ENCODE results near the gene PBXIP1.

PBXIP1 gene

DNA sequence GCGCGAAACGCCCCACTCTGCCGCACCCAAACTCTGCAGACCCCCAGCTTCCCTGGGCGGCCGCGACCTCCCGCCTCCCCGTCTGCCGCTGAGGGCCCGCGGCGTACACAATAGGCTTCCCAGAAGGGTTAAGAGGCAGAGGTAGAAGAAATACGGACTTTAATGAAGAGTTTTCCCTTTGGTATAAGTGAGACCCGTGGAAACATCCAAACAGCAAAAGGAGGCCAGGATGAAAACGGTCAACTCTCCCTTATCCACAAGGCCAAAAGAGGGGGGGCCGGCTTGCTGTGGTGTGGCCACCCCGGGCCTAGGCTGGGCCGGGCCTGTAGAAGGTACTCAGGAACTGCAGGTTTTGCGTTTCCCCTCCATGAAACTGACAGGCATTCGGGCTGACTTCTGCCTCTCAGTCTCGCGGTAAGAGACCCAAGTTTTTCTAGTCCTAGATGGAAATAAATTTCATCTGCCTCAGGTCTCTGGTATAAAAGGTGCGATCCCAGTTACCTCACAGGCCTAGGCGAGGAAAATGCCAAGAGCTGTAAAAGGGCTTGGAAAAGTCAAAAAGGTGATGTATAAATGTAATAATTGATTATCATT, 6.4 kb upstream of the PBXIP1 start:
- DNase-seq (ENCODE audit: insufficient read length, low spot score): no peak
- FAIRE-seq: no peak
- TF ChIP-seq CTCF (IDR thresholded peaks at IDR 0.05; ENCODE audit: insufficient read depth, missing control alignments): no peak

GRCh38 chr1:154961207-154962155, 5.6 kb upstream of the PBXIP1 start, which contains the start of gene PYGO2:
Gene PYGO2, minus strand, starts transcription at chr1:154961782. Its CDS starts 206 bp downstream, at chr1:154961576.
- DNase-seq (ENCODE audit: insufficient read length, low spot score) (peak; percentile 97), FAIRE-seq (no peak)
- TF ChIP-seq CTCF (IDR thresholded peaks at IDR 0.05; ENCODE audit: insufficient read depth, missing control alignments): peak; percentile 56

- TF ChIP-seq CTCF (IDR thresholded peaks at IDR 0.05; ENCODE audit: insufficient read depth, missing control alignments): no peak
- DNase-seq (ENCODE audit: insufficient read length, low spot score) (no peak), FAIRE-seq (no peak)
Measured at GRCh38 chr1:154960446-154961136, 4.7 kb upstream of the PBXIP1 start.

- FAIRE-seq (no peak), DNase-seq (ENCODE audit: insufficient read length, low spot score) (no peak)
- no peak for TF ChIP-seq CTCF (IDR thresholded peaks at IDR 0.05; ENCODE audit: insufficient read depth, missing control alignments)
Measured at GRCh38 chr1:154959426-154959780, 3.5 kb upstream of the PBXIP1 start.

- FAIRE-seq: no peak
- DNase-seq (ENCODE audit: insufficient read length, low spot score): no peak
- no peak for TF ChIP-seq CTCF (IDR thresholded peaks at IDR 0.05; ENCODE audit: insufficient read depth, missing control alignments)
Measured at GRCh38 chr1:154958681-154959425, 3.0 kb upstream of the PBXIP1 start.

DNA sequence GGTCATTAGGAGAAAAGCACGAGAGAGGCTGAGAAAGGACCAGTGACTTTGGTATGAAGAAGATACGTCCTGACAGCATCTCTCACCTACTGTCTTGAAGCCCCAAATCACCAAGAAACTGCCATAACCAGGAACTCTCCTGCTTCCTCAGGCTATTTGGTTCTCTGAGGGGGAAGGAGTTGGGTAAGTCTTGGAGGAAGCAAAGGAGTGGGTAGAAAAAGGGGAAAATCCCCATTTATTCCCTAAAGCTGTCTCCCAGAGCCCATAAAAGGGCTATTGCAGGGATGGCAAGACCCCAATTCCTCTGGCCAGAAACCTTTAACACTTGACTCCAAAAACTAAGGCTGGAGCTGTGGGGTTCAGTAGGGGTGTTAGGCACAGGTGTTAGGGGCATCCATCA, 2.1 kb upstream of the PBXIP1 start:
- FAIRE-seq: no peak
- no peak for TF ChIP-seq CTCF (IDR thresholded peaks at IDR 0.05; ENCODE audit: insufficient read depth, missing control alignments)
- no peak for DNase-seq (ENCODE audit: insufficient read length, low spot score)

All from D721Med (cell line).